Stimulated activated CD8-positive, alpha-beta memory T cell treated with anti-CD3 and anti-CD28 coated beads, Interleukin-12 subunit alpha, Interleukin-12 subunit beta, amount 100 ng/mL, for 24 hours (primary cell): Measurements from ENCODE around the gene DQX1.

Experiments
- DNase-seq: peaks from one replicate; pipeline ENCODE4 v3.0.0-alpha.2; 2020; ENCODE audit errors: extremely low read depth

Gene DQX1

GRCh38 chr2:74532222-74532621 lies 6.2 kb upstream of the DQX1 start:
- no peak for DNase-seq

- no peak for DNase-seq
Observed at GRCh38 chr2:74531666-74532065, 5.6 kb upstream of the DQX1 start.

GRCh38 chr2:74530239-74531187 lies 4.5 kb upstream of the DQX1 start:
- DNase-seq = no peak

GRCh38 chr2:74529357-74530238 lies 3.6 kb upstream of the DQX1 start, which contains the start of the genes AUP1 and HTRA2:
Gene AUP1 (minus strand): TSS chr2:74529706. CDS start chr2:74529629, 77 bp downstream.
Gene HTRA2 (plus strand): TSS chr2:74529933. CDS start chr2:74530007, 74 bp downstream.
- peak; percentile 89 for DNase-seq

- no peak for DNase-seq
Observed at GRCh38 chr2:74528600-74529356, 2.7 kb upstream of the DQX1 start.

GRCh38 chr2:74527741-74528140 lies 1.7 kb upstream of the DQX1 start:
- no peak for DNase-seq

GRCh38 chr2:74526649-74527230 lies 709 bp upstream of the DQX1 start:
- DNase-seq = no peak

GRCh38 chr2:74524955-74525716 lies 895 bp downstream of the DQX1 start:
- DNase-seq = no peak

- DNase-seq = no peak
Observed at GRCh38 chr2:74524005-74524404, 2.0 kb downstream of the DQX1 start.

- DNase-seq = no peak
Observed at GRCh38 chr2:74522516-74522915, 3.5 kb downstream of the DQX1 start.

- DNase-seq = no peak
Observed at GRCh38 chr2:74516650-74517049, 9.4 kb downstream of the DQX1 start.

GRCh38 chr2:74515981-74516633 lies 9.9 kb downstream of the DQX1 start:
- DNase-seq = peak; percentile 69

- no peak for DNase-seq
Observed at GRCh38 chr2:74515271-74515980, 10.6 kb downstream of the DQX1 start.

GRCh38 chr2:74514368-74515270 lies 11.4 kb downstream of the DQX1 start, which contains the start of gene TLX2:
Gene TLX2 (plus strand): TSS chr2:74514450. CDS start chr2:74514807, 357 bp downstream.
- no peak for DNase-seq

- no peak for DNase-seq
Observed at GRCh38 chr2:74513605-74514367, 12.2 kb downstream of the DQX1 start.

GRCh38 chr2:74512744-74513604 lies 13.1 kb downstream of the DQX1 start:
- no peak for DNase-seq
